GM21529 (cell line): ENCODE results near the gene DPF3.

Experiments used
- ATAC-seq: cut with Tn5 transposase; IDR thresholded peaks from one replicate; pipeline ENCODE4 v1.9.1; 2021; ENCODE audit not compliant: unreplicated experiment

The DPF3 gene

DNA sequence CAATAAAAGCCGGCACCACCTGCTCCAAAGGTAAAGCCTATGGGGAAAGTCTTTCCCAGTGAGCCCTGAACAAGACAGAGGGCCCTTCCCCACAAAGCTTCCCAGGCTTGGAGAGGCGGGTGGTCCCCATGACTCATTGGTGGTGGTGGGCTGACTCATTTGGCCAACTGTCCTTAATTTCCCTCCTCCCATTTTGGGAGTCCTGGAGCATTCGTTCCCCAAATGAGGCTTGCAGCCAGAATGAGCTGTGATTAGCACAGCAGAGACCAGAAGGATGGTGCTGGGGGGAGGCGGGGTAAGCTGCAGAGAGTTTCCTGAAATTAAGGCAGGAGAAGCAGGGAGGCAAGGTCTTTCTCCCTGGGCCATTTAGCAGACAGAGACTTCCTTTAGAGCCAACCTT, 241.7 kb downstream of the DPF3 start:
- no peak for ATAC-seq

DNA sequence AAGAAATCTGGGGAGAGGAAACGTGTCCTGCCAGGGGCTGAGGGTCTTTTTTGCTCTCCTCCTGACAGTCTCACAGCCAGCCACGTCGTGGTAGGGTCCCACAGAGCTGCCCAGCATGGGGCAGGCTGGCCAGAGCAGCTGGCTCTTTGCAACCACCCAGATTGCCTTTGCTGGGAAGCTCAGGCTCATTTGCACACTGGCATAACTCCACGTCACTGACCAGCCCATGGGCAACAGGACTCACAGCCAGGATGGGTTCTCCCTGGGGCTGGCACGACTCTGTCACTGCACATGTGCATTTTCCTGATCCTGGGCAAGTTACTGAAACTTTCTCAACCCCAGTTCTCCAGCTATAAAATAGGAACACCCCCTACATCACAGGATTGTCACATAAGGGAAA, 242.2 kb downstream of the DPF3 start:
- no peak for ATAC-seq

DNA sequence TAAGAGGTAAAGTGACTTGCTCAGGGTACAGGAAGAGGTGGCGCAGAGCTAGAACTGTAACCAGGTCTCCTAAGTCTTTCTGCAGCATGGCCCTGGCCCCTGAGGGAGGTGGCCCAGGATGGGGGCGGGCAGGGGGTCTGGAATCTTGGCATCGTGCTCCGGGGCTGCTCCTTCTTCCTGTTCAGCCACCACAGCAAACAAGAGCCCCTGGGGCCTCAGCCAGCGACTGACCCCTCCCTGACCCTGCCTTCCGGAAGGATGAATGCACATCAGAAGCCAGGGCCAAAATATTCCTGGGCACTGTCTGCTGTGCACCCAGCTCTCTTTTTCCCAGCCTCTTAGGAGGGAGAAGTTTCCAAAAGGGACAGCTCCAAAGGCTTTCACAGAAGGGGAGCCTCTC, 242.8 kb downstream of the DPF3 start:
- no peak for ATAC-seq

DNA sequence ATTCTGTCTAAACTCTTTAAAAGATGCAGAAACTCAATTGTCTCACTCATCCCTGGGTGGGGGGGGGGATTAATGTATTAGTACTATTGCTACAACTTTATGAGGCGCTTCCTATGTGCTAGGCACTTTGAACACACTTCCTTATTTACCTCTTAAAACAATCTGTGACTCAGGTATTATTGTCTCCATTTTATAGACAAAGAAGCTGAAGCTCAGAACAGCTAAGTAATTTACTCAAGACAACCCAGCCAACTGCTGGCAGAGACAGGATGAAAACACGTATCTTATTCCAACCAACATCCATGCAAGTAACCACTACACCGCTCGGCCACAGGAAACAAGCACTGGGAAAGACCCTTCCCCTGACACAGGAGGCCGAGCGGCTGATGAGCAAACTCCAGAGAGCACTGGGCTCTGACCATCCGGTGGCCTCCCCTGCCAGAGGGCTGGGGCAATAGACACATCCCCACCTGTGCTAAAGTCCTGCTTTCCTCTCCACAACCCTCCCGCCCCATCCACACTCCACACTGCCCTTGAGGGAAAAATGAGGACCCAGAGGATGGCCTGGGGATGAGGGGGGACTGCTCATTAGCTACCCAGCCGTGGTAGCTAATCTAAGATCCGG, 244.2 kb downstream of the DPF3 start:
- ATAC-seq = no peak

DNA sequence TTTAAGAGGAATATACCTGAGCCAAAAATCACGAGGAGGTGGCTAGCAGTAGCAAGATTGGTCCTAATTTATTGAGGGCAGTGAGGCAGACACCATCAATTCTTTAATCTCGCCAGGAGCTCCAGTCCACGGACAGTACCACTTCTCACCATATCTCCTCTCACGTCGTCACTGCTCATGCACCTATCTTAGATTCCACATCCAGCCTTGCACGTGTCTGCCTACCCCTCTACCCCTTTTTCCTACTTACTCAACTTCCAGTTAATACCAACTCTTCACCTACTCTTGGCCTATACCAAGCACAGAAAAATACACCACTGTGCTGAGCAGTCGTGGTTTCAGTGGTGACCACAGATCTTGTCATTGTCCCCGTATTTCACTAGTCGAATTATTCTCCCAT, 246.1 kb downstream of the DPF3 start:
- ATAC-seq = no peak

DNA sequence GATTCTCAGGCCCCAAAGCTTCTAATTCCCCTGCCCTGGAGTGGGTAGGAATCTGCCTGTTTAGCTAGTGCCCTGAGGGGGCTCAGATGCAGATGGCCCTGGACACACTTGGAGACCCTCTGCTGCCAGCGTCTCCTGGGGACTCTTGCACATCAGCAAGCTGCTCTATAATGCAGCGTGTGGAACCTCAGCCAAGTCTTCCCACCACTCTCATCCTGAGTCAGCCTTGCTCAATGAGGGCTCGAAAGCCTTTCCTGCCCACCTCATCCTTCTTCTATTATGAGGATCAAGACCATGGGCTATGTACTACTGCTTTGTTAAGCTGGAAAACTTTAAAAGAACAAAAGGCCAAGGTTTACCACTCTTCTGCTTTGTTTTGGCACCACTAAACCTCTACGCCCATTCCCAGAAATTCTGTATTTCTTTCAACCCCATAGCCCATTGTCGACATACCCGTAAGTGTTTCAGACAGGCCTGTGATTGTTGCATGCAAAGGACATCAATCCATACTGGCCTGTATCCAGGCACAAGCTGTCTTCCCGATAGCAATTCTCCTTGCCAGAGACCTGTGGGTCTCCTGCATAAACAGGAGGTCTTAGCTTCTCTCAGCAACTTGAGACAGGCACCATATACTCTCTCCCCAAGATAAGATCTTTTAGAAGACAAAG, 246.9 kb downstream of the DPF3 start:
- ATAC-seq = no peak

DNA sequence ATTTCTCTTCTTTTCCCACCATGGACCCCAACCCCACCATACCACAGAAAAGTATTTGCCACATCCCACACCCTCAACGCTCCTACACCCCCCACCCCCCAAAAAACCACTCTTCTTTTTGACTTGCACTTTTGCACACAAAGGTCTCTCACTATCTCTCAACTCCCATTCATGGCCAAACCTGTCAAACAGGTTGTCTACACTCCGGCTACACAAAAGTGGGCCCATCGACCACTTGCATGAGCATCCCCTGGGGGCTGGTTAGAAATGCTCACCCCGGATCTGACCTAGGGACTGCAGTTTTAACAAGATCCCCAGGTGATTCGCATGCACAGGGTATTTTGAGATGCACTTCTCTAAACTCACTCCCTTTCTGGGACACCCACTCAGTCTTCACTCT, 248.2 kb downstream of the DPF3 start:
- no peak for ATAC-seq

DNA sequence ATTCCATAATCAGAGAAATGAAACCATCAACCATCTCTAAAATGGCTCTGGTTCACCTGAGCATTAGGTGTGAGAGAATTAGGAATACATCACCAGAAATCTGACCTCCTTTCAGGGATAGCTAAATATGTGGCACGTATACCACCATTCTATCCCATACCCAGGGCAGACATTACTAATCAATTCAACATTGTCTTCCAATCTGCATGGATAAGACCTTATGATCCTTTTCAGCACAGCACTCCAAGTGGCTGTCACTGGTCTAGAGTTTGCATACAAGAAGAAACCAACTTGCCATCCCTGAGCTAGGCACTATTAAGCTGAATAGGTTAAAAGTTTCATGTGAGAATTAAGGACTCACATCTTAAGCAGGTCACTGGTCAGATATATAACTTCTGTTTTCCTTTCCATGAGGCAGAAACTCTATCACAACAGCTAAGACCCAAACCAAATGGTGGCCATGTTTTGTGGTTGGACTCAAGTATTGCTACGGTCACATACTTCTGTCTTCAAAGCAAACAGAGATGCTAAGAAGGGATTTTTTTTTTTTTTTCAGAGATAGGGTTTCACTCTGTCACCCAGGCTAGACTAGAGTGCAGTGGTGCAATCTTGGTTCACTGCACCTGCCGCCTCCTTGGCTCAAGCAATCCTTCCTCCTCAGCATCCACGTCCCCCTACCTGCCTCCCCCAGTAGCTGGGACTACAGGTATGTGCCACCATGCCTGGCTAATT, 249.0 kb downstream of the DPF3 start:
- ATAC-seq = no peak

DNA sequence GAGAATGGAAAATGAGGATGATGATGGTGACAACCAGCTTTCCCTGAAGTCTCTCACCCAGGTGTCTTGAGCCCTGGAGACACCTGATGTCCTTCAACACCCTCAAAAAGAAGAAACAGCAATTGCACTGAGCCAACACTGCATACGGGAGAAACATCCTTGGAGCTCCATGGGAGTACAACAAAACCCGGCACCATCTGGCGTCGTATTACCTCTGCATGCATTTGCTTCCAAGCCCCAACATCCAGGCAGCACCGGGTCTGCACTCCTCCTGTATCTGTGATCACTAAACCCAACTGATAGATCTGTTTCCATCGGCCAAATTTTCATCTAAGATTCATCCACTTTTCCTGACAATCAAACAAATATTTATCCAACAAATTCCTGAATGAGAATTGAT, 249.9 kb downstream of the DPF3 start:
- no peak for ATAC-seq

DNA sequence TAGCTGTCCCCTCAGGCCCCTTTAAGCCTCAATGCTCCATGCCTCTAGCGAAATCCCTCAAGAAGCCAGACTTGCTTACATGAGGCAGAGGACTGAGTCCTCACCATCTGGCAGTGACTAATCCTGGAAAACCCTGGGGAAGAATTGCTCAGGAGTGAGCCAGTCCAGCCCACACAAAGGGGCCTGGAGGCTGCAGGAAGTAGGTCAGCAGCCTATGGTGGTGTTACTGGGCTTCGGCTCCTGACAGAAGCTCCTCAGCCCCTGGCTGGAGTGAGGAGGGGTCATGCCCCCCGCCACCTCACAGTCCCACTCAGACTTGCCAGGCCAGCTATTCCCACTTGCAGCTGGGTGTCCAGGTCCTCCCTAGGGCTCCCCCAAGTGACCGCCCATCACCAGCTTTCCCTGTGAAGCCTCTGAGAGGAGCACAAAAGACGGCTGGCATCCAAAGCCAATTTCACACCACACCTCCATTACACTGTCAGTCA, 250.5 kb downstream of the DPF3 start:
- no peak for ATAC-seq

DNA sequence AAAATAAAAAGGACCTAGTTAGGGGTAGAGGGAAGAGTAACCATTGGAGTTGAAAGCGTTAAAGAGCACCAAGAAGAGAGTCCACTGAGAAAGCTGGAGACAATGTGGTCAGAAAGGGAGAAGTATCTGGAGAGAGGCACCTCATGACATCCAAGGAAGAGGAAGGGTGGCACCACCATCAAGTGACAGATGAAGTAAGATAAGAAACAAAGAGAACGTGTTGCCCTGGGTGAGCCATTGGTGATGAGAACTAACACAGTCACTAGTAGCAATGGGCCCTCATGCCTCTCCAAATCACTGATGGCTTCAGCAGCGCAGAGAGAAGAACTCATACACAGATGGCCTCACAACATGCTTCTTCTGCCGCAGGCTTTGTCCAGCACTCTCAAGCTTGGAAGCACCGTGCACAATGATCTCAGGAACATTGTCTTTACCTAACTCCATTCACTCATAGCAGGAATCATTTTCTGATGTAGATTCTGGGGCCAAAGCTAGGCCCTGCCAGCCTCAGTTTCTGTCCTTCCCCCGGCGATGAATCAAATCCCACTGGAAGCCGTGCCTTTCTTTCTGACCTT, 252.9 kb downstream of the DPF3 start:
- ATAC-seq = no peak

DNA sequence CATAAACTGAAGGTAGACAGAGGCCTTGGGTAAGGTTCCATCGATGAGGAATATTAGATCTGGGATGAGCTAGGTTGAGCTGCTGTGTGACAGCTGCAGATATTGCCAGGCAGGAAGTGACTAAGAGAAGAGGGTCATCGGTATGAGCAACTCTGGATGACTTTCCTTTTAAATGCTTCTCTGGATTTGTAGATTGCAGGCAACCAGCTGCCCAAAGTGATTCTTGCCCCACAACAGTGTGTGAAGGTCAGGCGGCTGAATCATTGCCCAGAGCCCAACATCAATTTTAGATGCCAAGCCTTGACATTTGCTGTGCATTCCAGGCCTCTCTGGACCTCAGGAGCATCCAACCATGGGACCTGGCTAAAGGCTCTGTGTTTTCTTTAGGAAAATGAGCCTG, 255.9 kb downstream of the DPF3 start:
- no peak for ATAC-seq

DNA sequence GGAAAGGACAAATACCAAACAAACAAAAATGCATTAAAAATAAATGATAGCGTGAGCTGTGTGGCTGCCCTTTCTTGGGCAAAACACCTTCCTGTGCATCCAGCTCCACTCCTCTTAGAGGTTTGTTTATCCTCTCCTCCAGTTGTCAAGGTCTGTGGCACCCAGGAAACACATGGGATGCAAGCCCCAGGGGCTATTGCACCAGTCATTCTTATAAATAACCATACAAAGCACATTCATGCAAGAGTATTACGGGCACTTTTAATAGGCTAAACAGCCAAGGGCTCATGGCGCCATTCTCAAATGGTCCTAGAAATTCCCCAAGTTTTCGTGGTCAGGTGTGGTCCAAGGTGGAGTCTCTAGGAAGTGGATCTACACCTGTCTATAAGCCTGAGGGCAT, 257.0 kb downstream of the DPF3 start:
- no peak for ATAC-seq

DNA sequence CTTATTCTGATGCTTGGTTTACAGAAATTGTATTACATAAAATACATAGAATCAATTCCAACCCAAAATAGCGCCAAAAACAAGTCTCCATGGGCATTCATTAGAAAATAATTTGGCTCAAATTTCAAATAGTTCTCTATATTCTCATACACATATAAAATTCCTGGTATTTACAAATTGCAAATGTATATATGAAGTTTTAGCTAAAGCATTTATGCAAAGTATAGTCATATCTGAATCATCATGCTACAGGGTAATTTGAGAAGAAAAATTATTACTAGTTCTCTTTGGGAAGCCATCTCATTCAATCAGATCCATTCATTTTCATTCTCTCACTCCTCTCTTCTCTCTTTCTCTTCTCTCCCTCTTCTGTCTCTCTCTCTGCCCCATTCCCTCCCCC, 257.8 kb downstream of the DPF3 start:
- ATAC-seq = no peak

DNA sequence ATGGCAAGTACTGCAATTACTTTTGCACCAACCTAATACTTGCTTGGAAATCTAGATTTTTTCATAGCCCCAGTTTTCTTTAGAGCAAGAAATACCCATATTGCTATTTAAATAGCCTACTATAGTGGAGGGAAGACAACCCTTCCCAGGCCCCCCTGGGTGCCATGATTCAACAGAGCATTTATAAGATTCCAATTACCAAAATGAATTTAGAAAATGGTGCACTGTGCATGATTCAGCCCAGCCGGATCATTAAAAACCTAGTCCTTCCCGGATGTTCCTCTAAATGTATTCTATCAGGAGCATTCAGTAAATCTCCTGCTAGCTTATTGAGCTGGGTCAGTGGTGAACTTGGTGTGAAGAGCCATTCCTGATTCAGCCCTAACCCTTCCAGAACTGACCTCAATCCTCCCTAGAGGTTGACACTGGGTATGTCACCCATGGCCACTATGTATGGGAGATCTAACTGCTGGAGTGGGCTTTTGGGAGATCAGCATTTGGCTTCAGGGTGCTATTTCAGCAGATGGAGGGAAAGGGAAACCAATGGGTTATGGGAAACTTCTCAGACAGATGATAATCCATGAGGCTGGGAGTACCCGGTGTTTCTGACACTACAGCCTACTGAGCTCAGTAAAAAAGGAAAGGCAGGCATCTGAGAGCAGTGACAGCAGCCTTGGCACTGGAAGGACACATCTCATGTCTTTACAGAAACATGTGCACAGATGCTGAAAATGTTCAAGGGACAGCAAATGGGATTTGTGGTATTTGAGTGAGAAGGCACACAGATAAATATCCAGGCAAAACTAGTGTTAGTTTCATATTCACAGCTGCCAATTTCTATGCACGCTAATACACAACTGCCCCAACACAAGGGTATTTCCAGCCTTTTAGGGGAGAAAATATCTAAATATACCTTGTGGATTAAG, 258.9 kb downstream of the DPF3 start:
- no peak for ATAC-seq

DNA sequence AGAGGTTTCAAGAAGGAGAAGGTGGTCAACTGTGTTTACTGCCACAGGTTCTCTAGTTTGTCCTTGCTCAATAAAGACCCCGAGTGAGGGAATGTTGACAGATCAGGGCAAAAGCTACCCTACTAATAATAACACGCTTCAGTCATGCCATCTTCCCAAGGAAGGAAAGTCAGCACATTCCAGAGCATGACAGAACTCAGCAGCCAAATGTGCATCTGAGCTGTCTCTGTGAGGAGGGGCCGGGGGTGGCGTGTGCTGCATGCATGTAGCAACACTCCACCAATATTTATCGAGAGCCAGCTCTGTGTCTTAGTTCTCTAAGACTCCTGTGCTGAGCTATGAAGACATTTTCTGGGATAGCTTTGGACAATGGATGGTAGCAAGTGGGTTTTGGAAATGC, 260.4 kb downstream of the DPF3 start:
- ATAC-seq = no peak

DNA sequence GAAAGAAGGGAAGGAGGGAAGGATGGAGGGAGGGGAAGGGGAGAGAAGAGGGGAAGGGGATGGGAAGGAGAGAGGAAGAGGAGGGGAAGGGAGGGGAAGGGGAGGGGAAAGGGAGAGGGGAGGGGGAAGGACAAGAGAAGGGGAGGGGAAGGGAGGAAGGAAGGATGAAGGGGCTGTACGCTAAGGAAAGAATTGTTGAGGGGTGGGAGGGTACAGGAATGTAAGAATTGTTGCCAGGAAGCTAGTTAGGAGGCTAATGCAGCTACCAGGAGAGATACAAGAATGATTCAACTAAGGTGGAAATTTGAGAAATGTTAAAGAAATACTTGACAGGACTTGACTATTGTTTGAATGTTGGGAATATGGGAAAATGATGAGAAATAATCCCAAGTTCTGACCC, 261.2 kb downstream of the DPF3 start:
- no peak for ATAC-seq

DNA sequence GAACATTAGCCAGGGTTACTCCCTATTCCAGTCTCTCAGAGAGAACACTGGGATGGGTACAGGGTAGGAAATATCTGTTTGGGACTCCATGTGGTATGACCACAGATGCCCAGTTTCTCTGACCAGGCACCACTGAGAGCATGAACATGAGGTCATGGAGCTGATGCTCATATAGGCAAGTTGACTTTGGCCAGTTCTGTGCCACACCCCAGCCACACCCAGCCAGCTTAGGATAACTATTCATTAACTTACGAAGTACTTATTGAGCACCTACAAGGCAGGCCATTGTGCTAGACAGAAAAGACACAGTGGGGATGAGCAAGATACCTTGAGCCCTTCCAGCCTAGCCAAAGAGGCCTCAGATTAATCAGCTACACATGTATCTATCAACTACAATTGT, 262.5 kb downstream of the DPF3 start:
- no peak for ATAC-seq

DNA sequence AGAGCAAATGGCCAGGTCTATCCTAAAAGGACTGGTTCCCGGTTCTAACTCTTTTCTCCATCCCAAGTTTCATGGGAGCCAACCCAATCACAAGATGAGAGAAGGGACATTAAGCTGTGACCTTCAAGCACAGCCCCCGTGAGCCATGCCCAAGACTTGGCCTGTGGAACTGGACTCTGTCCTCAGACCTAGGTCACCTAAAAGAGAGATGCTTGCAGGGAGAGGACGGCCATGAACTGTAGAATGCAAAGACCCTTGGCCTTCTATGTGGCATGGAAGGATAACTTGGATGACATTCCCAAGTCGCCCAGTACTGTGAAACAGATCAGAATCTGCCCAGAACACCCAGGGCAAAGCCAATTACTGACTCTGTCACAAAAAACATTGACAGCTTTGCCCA, 263.5 kb downstream of the DPF3 start:
- ATAC-seq = no peak

DNA sequence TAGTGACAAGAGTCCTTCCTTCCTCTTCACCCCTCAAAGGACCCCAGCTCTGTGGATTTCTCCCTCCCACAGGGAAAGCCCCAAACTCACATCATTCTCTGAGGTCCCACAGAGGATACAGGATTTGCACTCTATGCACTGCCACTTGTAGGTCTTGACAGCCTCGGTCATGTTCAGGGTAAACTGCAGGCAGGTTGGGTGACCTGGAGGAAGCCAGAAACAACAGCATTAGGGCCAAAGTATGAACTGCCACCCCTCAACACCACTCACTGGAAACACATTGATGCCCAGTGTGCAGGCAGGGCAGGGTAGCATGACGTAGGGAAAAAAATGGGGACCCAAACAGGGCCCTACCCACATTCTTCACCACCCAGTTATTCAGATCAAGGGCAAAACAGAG, 264.4 kb downstream of the DPF3 start:
- no peak for ATAC-seq

DNA sequence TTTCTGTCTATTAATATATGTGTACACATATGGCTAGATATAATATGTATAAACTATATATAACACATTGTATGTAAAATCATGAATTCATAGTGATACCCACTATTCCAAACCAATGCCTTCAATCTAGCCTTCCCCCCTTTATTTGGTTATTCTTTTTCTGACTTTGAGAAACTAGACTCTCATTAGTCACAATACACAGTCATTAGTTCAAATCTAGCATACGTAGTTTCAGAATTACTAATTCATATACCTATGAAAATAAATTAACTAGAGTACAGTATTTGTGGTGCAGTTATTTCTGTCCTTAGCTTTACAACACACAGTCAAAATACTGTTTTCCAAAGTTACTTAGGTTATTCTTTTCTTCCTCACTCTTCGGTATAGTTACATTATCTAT, 268.2 kb downstream of the DPF3 start:
- no peak for ATAC-seq
